Lower leg skin (tissue), 4 donors: ENCODE measurements around the gene JPH4. TPM values are rescaled to one million over a fixed set of nuclear protein-coding genes. Genes with fewer than 3 reads are reported as not detected.

ENCODE experiments used
- DNase-seq, 2 donors: peaks; one replicate each; pipeline ENCODE4 v3.0.0-alpha.2; 2019; ENCODE audit warnings: low spot score in 2 of 2
- H3K4me3 ChIP-seq: fragments of 200-600 bp; sonication (generic); 2 replicates; pipeline ENCODE4 v1.5.1; 2017; ENCODE audit warnings: mild to moderate bottlenecking, low read depth; ENCODE audit not compliant: poor library complexity, severe bottlenecking
- CTCF ChIP-seq, 3 donors: fragments of 450-650 bp; IDR thresholded peaks; one replicate each; pipeline ENCODE4 v1.5.1; 2016; ENCODE audit warnings: antibody characterized with exemption in 3 of 3, mild to moderate bottlenecking in 3 of 3, moderate library complexity in 2 of 3
- POLR2A ChIP-seq, 2 donors: fragments of 450-650 bp; IDR thresholded peaks; one replicate each; pipeline ENCODE4 v1.6.1; 2016 to 2017; ENCODE audit warnings: antibody characterized with exemption in 2 of 2, mild to moderate bottlenecking in 1 of 2, moderate library complexity in 1 of 2
- WGBS, 2 donors: methylation state at CpG; one replicate each; pipeline ENCODE4 v1.1.5; 2018; 5-methylcytosine and 5-hydroxymethylcytosine counted together
- intact Hi-C: fragments of 100-400 bp; cut with DNase I; formaldehyde crosslinking; loops from one replicate; pipeline ENCODE4 v1.15.0; 2023; ENCODE audit warnings: low total_unique reads
- total RNA-seq, 4 donors: library from RNA; depleted of rRNA; stranded (reverse); fragments of >200 nt; gene quantifications; one replicate each; pipeline ENCODE4 v1.1.0, GENCODE V29; 2016

The JPH4 gene
- total RNA-seq, 4 donors from 2014 or later = 0.34 to 3.6 (median 1.4) TPM

- no peak overlapping the region for H3K4me3 ChIP-seq
- WGBS, 2 donors = 58 to 71% methylated on average over 5 of the region's 5 CpGs
- DNase-seq = no peak
- intact Hi-C loops = no loop called here
- no peak for TF ChIP-seq CTCF (IDR thresholded peaks at IDR 0.05)
- no peak for TF ChIP-seq POLR2A (IDR thresholded peaks at IDR 0.05)
Measured at GRCh38 chr14:23615856-23616255, 37.3 kb upstream of the JPH4 start.

- DNase-seq = peak in 1 of 2 donors; percentile 49
- H3K4me3 ChIP-seq = no peak overlapping the region
- 43 to 58% methylated on average over 2 of the region's 2 CpGs for WGBS, 2 donors
- TF ChIP-seq POLR2A (IDR thresholded peaks at IDR 0.05) = no peak
- TF ChIP-seq CTCF (IDR thresholded peaks at IDR 0.05) = no peak
- intact Hi-C loops = no loop called here
Measured at GRCh38 chr14:23614395-23614828, 35.8 kb upstream of the JPH4 start.

- WGBS, 2 donors = 83 to 86% methylated on average over 6 of the region's 6 CpGs
- H3K4me3 ChIP-seq = no peak overlapping the region
- TF ChIP-seq CTCF (IDR thresholded peaks at IDR 0.05) (no peak), POLR2A (IDR thresholded peaks at IDR 0.05) (no peak)
- intact Hi-C loops = no loop called here
- DNase-seq = peak in 1 of 2 donors; percentile 37
Measured at GRCh38 chr14:23613242-23614070, 34.9 kb upstream of the JPH4 start.

GRCh38 chr14:23612802-23613201 is 34.2 kb upstream of the JPH4 start:
- intact Hi-C loops = no loop called here
- TF ChIP-seq POLR2A (IDR thresholded peaks at IDR 0.05) (no peak), CTCF (IDR thresholded peaks at IDR 0.05) (no peak)
- peak in 1 of 2 donors; percentile 40 for DNase-seq
- 91% methylated on average over 1 of the region's 1 CpG for WGBS, 2 donors
- no peak overlapping the region for H3K4me3 ChIP-seq

GRCh38 chr14:23612354-23612732 is 33.8 kb upstream of the JPH4 start:
- TF ChIP-seq CTCF (IDR thresholded peaks at IDR 0.05) (no peak), POLR2A (IDR thresholded peaks at IDR 0.05) (no peak)
- H3K4me3 ChIP-seq = no peak overlapping the region
- 76 to 82% methylated on average over 4 of the region's 4 CpGs for WGBS, 2 donors
- intact Hi-C loops = no loop called here
- DNase-seq = no peak
